Stimulated activated CD4-positive, alpha-beta T cell treated with anti-CD3 and anti-CD28 coated beads, Interleukin-15, amount 100 ng/mL, for 48 hours (primary cell): ENCODE measurements around the gene PHF21B.
"Not testable (repeated sequence)": the region's sequence is repeated elsewhere in the genome, so short reads cannot be mapped to it uniquely, and the experiment has no call there.

Experiments used
- DNase-seq, 2 donors: peaks; one replicate each; pipeline ENCODE4 v3.0.0-alpha.2; 2020; ENCODE audit warnings: low read depth in 2 of 2

PHF21B gene

GRCh38 chr22:44933666-44934453, 75.9 kb downstream of the PHF21B start:
- no peak for DNase-seq

GRCh38 chr22:44932493-44932892, 77.3 kb downstream of the PHF21B start:
- DNase-seq = no peak

GRCh38 chr22:44931766-44932165, 78.0 kb downstream of the PHF21B start:
- DNase-seq = no peak

GRCh38 chr22:44931077-44931540, 78.7 kb downstream of the PHF21B start:
- DNase-seq = no peak

- DNase-seq = no peak
Measured at GRCh38 chr22:44930711-44931035, 79.1 kb downstream of the PHF21B start.

- DNase-seq = no peak
Measured at GRCh38 chr22:44930016-44930710, 79.6 kb downstream of the PHF21B start.

GRCh38 chr22:44929359-44930015, 80.3 kb downstream of the PHF21B start:
- no peak for DNase-seq

- DNase-seq = no peak
Measured at GRCh38 chr22:44928711-44929358, 81.0 kb downstream of the PHF21B start.

GRCh38 chr22:44928136-44928463, 81.7 kb downstream of the PHF21B start:
- DNase-seq = no peak

GRCh38 chr22:44927463-44928135, 82.2 kb downstream of the PHF21B start:
- no peak for DNase-seq

GRCh38 chr22:44926491-44927415, 83.1 kb downstream of the PHF21B start:
- no peak for DNase-seq

GRCh38 chr22:44926124-44926475, 83.7 kb downstream of the PHF21B start:
- no peak for DNase-seq

GRCh38 chr22:44925465-44926123, 84.2 kb downstream of the PHF21B start:
- DNase-seq = no peak

GRCh38 chr22:44924710-44925109, 85.1 kb downstream of the PHF21B start:
- DNase-seq = no peak

- no peak for DNase-seq
Measured at GRCh38 chr22:44924098-44924497, 85.7 kb downstream of the PHF21B start.

- not testable (repeated sequence) for DNase-seq
Measured at GRCh38 chr22:44921766-44922165, 88.0 kb downstream of the PHF21B start.

GRCh38 chr22:44920183-44920582, 89.6 kb downstream of the PHF21B start:
- no peak for DNase-seq

GRCh38 chr22:44919691-44920090, 90.1 kb downstream of the PHF21B start:
- no peak for DNase-seq

- no peak for DNase-seq
Measured at GRCh38 chr22:44918925-44919392, 90.8 kb downstream of the PHF21B start.
